ENCODE measurements around the gene TCF20. TPM values are rescaled to one million over a fixed set of nuclear protein-coding genes. Genes with fewer than 3 reads are reported as not detected.

TCF20 gene
- total RNA-seq, 2 experiments from 2014 or later = 77.0 to 87.4 TPM

GRCh38 chr22:42272431-42272999 lies 2.1 kb upstream of the TCF20 start:
- Mint-ChIP-seq H3K27ac (no peak overlapping the region), H3K36me3 (peaks cover 2% of the 10 kb centered on the region), H3K4me1 (peaks cover 12% of the 10 kb centered on the region), H3K9me3 (no peaks in the 10 kb centered on the region), H3K27me3 (no peaks in the 10 kb centered on the region), H3K4me3 (no peak overlapping the region)
- POLR2A ChIA-PET = interaction anchor here (0.6 kb wide), 2 partner anchors 72 to 173 kb away, joined by 3 to 4 read pairs; no protein-coding TSS in a partner anchor
- ATAC-seq (ENCODE audit: low read depth) (no peak), DNase-seq (no peak)

- H3K4me3 Mint-ChIP-seq = peak overlapping the region; percentile 65
- H3K9me3 Mint-ChIP-seq = no peaks in the 10 kb centered on the region
- DNase-seq (no peak), ATAC-seq (ENCODE audit: low read depth) (no peak)
- peaks cover 2% of the 10 kb centered on the region for H3K36me3 Mint-ChIP-seq
- H3K27ac Mint-ChIP-seq = no peak overlapping the region
- peaks cover 12% of the 10 kb centered on the region for H3K4me1 Mint-ChIP-seq
- POLR2A ChIA-PET = no interaction called here
- no peaks in the 10 kb centered on the region for H3K27me3 Mint-ChIP-seq
Observed at GRCh38 chr22:42271906-42272305, 1.5 kb upstream of the TCF20 start.

- ATAC-seq (ENCODE audit: low read depth) (no peak), DNase-seq (no peak)
- Mint-ChIP-seq H3K4me3 (peak overlapping the region; percentile 65), H3K27me3 (no peaks in the 10 kb centered on the region), H3K4me1 (peaks cover 12% of the 10 kb centered on the region), H3K9me3 (no peaks in the 10 kb centered on the region), H3K27ac (peak overlapping the region; percentile 69), H3K36me3 (peaks cover 2% of the 10 kb centered on the region)
- POLR2A ChIA-PET = interaction anchor here (0.6 kb wide), 1 partner anchor 987 kb away, joined by 3 read pairs; no protein-coding TSS in a partner anchor
Observed at GRCh38 chr22:42271191-42271813, 849 bp upstream of the TCF20 start.

- H3K27me3 Mint-ChIP-seq = no peaks in the 10 kb centered on the region
- POLR2A ChIA-PET = interaction anchor here (0.6 kb wide), 1 partner anchor 91 kb away, joined by 7 read pairs; no protein-coding TSS in a partner anchor
- peaks cover 20% of the 10 kb centered on the region for H3K4me1 Mint-ChIP-seq
- H3K9me3 Mint-ChIP-seq = no peaks in the 10 kb centered on the region
- H3K27ac Mint-ChIP-seq = no peak overlapping the region
- ATAC-seq (ENCODE audit: low read depth) (peak; percentile 42), DNase-seq (no peak)
- peaks cover 2% of the 10 kb centered on the region for H3K36me3 Mint-ChIP-seq
- H3K4me3 Mint-ChIP-seq = peak overlapping the region; percentile 96
Observed at GRCh38 chr22:42270176-42270509, 310 bp downstream of the TCF20 start.

GRCh38 chr22:42269432-42270175 lies 849 bp downstream of the TCF20 start:
- Mint-ChIP-seq H3K27ac (peak overlapping the region; percentile 85), H3K36me3 (peaks cover 3% of the 10 kb centered on the region), H3K4me3 (peak overlapping the region; percentile 96), H3K9me3 (no peaks in the 10 kb centered on the region), H3K4me1 (peaks cover 24% of the 10 kb centered on the region), H3K27me3 (no peaks in the 10 kb centered on the region)
- POLR2A ChIA-PET = interaction anchor here (0.6 kb wide), 3 partner anchors 91 to 565 kb away, joined by 3 to 7 read pairs (median 3); no protein-coding TSS in a partner anchor
- ATAC-seq (ENCODE audit: low read depth) (peak; percentile 74), DNase-seq (peak; percentile 79)

GRCh38 chr22:42268852-42269410 lies 1.5 kb downstream of the TCF20 start:
- no peak for DNase-seq
- H3K27me3 Mint-ChIP-seq = no peaks in the 10 kb centered on the region
- H3K9me3 Mint-ChIP-seq = no peaks in the 10 kb centered on the region
- H3K36me3 Mint-ChIP-seq = peaks cover 4% of the 10 kb centered on the region
- peaks cover 27% of the 10 kb centered on the region for H3K4me1 Mint-ChIP-seq
- H3K4me3 Mint-ChIP-seq = peak overlapping the region; percentile 96
- POLR2A ChIA-PET = interaction anchor here (0.5 to 0.6 kb wide), 3 partner anchors 174 to 564 kb away, joined by 3 to 4 read pairs (median 3); no protein-coding TSS in a partner anchor
- H3K27ac Mint-ChIP-seq = peak overlapping the region; percentile 85
- ATAC-seq (ENCODE audit: low read depth) = no peak

GRCh38 chr22:42265321-42265720 lies 5.1 kb downstream of the TCF20 start:
- Mint-ChIP-seq H3K4me3 (no peak overlapping the region), H3K27me3 (no peaks in the 10 kb centered on the region)
- POLR2A ChIA-PET = interaction anchor here (0.6 kb wide), 1 partner anchor 11 kb away, joined by 3 read pairs; no protein-coding TSS in a partner anchor

GRCh38 chr22:42263944-42264343 lies 6.5 kb downstream of the TCF20 start:
- Mint-ChIP-seq H3K36me3 (peaks cover 6% of the 10 kb centered on the region), H3K27me3 (no peaks in the 10 kb centered on the region), H3K27ac (no peak overlapping the region), H3K9me3 (no peaks in the 10 kb centered on the region), H3K4me3 (no peak overlapping the region), H3K4me1 (peaks cover 47% of the 10 kb centered on the region)
- POLR2A ChIA-PET = no interaction called here
- ATAC-seq (ENCODE audit: low read depth) (no peak), DNase-seq (no peak)

More at GRCh38 chr22:42265321-42265720, 5.1 kb downstream of the TCF20 start:
- DNase-seq (no peak), ATAC-seq (ENCODE audit: low read depth) (no peak)
- Mint-ChIP-seq H3K36me3 (peaks cover 4% of the 10 kb centered on the region), H3K4me1 (peaks cover 43% of the 10 kb centered on the region), H3K9me3 (no peaks in the 10 kb centered on the region), H3K27ac (no peak overlapping the region)

GRCh38 chr22:42262964-42263363 lies 7.5 kb downstream of the TCF20 start:
- DNase-seq = no peak
- no peaks in the 10 kb centered on the region for H3K9me3 Mint-ChIP-seq
- peaks cover 6% of the 10 kb centered on the region for H3K36me3 Mint-ChIP-seq
- H3K27ac Mint-ChIP-seq = no peak overlapping the region
- peaks cover 45% of the 10 kb centered on the region for H3K4me1 Mint-ChIP-seq
- ATAC-seq (ENCODE audit: low read depth) = no peak
- no peaks in the 10 kb centered on the region for H3K27me3 Mint-ChIP-seq
- POLR2A ChIA-PET = no interaction called here
- no peak overlapping the region for H3K4me3 Mint-ChIP-seq

- Mint-ChIP-seq H3K27ac (no peak overlapping the region), H3K4me1 (peaks cover 56% of the 10 kb centered on the region), H3K36me3 (peaks cover 4% of the 10 kb centered on the region), H3K4me3 (no peak overlapping the region), H3K27me3 (no peaks in the 10 kb centered on the region), H3K9me3 (no peaks in the 10 kb centered on the region)
- POLR2A ChIA-PET = no interaction called here
- ATAC-seq (ENCODE audit: low read depth) (no peak), DNase-seq (no peak)
Observed at GRCh38 chr22:42261296-42261695, 9.2 kb downstream of the TCF20 start.

GRCh38 chr22:42258126-42258525 lies 12.3 kb downstream of the TCF20 start:
- Mint-ChIP-seq H3K9me3 (no peaks in the 10 kb centered on the region), H3K4me1 (peaks cover 34% of the 10 kb centered on the region), H3K4me3 (no peak overlapping the region), H3K27ac (no peak overlapping the region), H3K27me3 (no peaks in the 10 kb centered on the region), H3K36me3 (peaks cover 11% of the 10 kb centered on the region)
- DNase-seq (no peak), ATAC-seq (ENCODE audit: low read depth) (no peak)
- POLR2A ChIA-PET = no interaction called here

GRCh38 chr22:42257386-42257785 lies 13.1 kb downstream of the TCF20 start:
- POLR2A ChIA-PET = no interaction called here
- Mint-ChIP-seq H3K27me3 (no peaks in the 10 kb centered on the region), H3K4me1 (peaks cover 29% of the 10 kb centered on the region), H3K27ac (no peak overlapping the region), H3K36me3 (peaks cover 12% of the 10 kb centered on the region), H3K4me3 (no peak overlapping the region), H3K9me3 (no peaks in the 10 kb centered on the region)
- no peak for ATAC-seq (ENCODE audit: low read depth)
- no peak for DNase-seq

GRCh38 chr22:42256930-42257329 lies 13.5 kb downstream of the TCF20 start:
- Mint-ChIP-seq H3K27me3 (no peaks in the 10 kb centered on the region), H3K36me3 (peaks cover 12% of the 10 kb centered on the region), H3K9me3 (no peaks in the 10 kb centered on the region), H3K4me3 (no peak overlapping the region), H3K27ac (no peak overlapping the region), H3K4me1 (peaks cover 26% of the 10 kb centered on the region)
- ATAC-seq (ENCODE audit: low read depth) = no peak
- POLR2A ChIA-PET = interaction anchor here (0.6 kb wide), 1 partner anchor 54 kb away, joined by 4 read pairs; no protein-coding TSS in a partner anchor
- no peak for DNase-seq

Data from activated naive CD8-positive, alpha-beta T cell treated with anti-CD3 and anti-CD28 coated beads, Interleukin-2, amount 10 ng/mL, durations not matched to agents 7 days and 5 days (primary cell).